ENCODE data around the gene RAP1A. TPM values are rescaled to one million over a fixed set of nuclear protein-coding genes. Genes with fewer than 3 reads are reported as not detected.

Gene RAP1A
- total RNA-seq, 1 experiment from 2014 or later: 26.7 TPM

DNA sequence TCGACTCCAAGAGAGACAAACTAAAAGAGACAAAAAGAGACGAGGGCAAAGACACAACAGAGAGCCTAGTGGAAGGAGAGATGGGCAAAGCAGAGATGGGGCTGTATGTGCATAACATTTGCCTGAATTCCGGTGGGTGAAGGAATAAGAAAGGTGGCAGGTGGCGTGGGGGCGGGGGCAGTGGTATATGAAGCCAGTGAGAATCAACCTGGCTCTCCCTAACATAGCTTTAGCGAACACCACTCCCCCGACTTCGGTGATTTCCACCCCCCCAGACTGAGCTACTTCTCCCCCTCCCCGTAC is 118.5 kb downstream of the RAP1A start:
- no peak overlapping the region for H4K91ac ChIP-seq (ENCODE audit: insufficient read length, low read depth, low read length)
- no peak overlapping the region for H2BK5ac ChIP-seq (ENCODE audit: insufficient read length, low read length)
- peaks cover 25% of the 10 kb centered on the region for H3K4me1 ChIP-seq (ENCODE audit: insufficient read depth, low read length)
- no peak overlapping the region for H3K56ac ChIP-seq (ENCODE audit: insufficient read length, low read depth, low read length)
- H2AFZ ChIP-seq (ENCODE audit: low read length): no peak overlapping the region
- WGBS (ENCODE audit: extremely low coverage, insufficient read length, low lambda C conversion rate): no CpG with 5 or more reads among the region's 9 CpGs
- peak overlapping the region; percentile 81 for H3K4me2 ChIP-seq (ENCODE audit: insufficient read depth, insufficient read length, low read length)
- no peak overlapping the region for H3K18ac ChIP-seq (ENCODE audit: insufficient read length, low read depth, low read length)
- H2AK5ac ChIP-seq (ENCODE audit: insufficient read length, low read length): no peak overlapping the region
- no peak overlapping the region for H3K23ac ChIP-seq (ENCODE audit: insufficient read length, low read depth, low read length)
- H3K4me1 Mint-ChIP-seq: peaks cover 10 to 15% of the 10 kb centered on the region in 2 experiments
- H3K79me1 ChIP-seq (ENCODE audit: insufficient read depth, low read depth, low read length, poor library complexity, severe bottlenecking): no peaks in the 10 kb centered on the region
- H3K27me3 ChIP-seq (ENCODE audit: insufficient read depth, low read length): no peaks in the 10 kb centered on the region
- H3K14ac ChIP-seq (ENCODE audit: insufficient read depth, low read length): no peak overlapping the region
- no peak overlapping the region for H2BK20ac ChIP-seq (ENCODE audit: low read depth, low read length, poor library complexity, severe bottlenecking)
- H3K23me2 ChIP-seq (ENCODE audit: insufficient read length, low read depth, low read length, poor library complexity, severe bottlenecking): peaks cover 19% of the 10 kb centered on the region
- no peak overlapping the region for H3K27ac ChIP-seq (ENCODE audit: insufficient read length, low read depth, low read length)
- H3K9me3 Mint-ChIP-seq: no peaks in the 10 kb centered on the region; a peak in 1 of 5 replicates
- H2BK12ac ChIP-seq (ENCODE audit: insufficient read length, low read depth, low read length): no peak overlapping the region
- no peak overlapping the region for H2BK15ac ChIP-seq (ENCODE audit: low read depth, low read length)
- H3K27me3 Mint-ChIP-seq (ENCODE audit: low read depth): peaks cover 30% of the 10 kb centered on the region
- H3K79me2 ChIP-seq (ENCODE audit: insufficient read depth, low read length): no peaks in the 10 kb centered on the region; the same call in 1 of the 2 replicates
- no peaks in the 10 kb centered on the region for H4K20me1 ChIP-seq (ENCODE audit: control insufficient read depth, insufficient read depth, insufficient read length)
- no peak overlapping the region for H2BK120ac ChIP-seq (ENCODE audit: low read depth, low read length, poor library complexity, severe bottlenecking)
- H4K5ac ChIP-seq (ENCODE audit: insufficient read length, low read depth, low read length): no peak overlapping the region
- H3K27ac Mint-ChIP-seq: peak overlapping the region in 1 of 3 experiments; percentile 6; a peak in 3 of 7 replicates
- DNase-seq: no peak
- H3K4me3 Mint-ChIP-seq: peak overlapping the region; percentile 90 to 92
- H3K9me3 ChIP-seq (ENCODE audit: control insufficient read depth, low read depth, low read length): no peaks in the 10 kb centered on the region
- TF ChIP-seq, protein P1, sequence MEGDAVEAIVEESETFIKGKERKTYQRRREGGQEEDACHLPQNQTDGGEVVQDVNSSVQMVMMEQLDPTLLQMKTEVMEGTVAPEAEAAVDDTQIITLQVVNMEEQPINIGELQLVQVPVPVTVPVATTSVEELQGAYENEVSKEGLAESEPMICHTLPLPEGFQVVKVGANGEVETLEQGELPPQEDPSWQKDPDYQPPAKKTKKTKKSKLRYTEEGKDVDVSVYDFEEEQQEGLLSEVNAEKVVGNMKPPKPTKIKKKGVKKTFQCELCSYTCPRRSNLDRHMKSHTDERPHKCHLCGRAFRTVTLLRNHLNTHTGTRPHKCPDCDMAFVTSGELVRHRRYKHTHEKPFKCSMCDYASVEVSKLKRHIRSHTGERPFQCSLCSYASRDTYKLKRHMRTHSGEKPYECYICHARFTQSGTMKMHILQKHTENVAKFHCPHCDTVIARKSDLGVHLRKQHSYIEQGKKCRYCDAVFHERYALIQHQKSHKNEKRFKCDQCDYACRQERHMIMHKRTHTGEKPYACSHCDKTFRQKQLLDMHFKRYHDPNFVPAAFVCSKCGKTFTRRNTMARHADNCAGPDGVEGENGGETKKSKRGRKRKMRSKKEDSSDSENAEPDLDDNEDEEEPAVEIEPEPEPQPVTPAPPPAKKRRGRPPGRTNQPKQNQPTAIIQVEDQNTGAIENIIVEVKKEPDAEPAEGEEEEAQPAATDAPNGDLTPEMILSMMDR (conservative IDR thresholded peaks at IDR 0.05): no peak
- H3K36me3 Mint-ChIP-seq (ENCODE audit: insufficient read depth in 1 of 3, low read depth in 3 of 3): no peaks in the 10 kb centered on the region
- H3K4ac ChIP-seq (ENCODE audit: low read depth, low read length): no peak overlapping the region
- H3T11ph ChIP-seq (ENCODE audit: low read length): no peak overlapping the region
- H4K8ac ChIP-seq (replicated peaks; ENCODE audit: insufficient read length, low read depth, low read length): no peak overlapping the region
- H3K9ac ChIP-seq (ENCODE audit: extremely low read depth, insufficient read length, low read length): no peak overlapping the region
